Left ventricle myocardium inferior (tissue), 1 donor: Measurements from ENCODE around the gene CMPK1. TPM values are rescaled to one million over a fixed set of nuclear protein-coding genes. Genes with fewer than 3 reads are reported as not detected.

Experiments
- DNase-seq: peaks from one replicate; pipeline ENCODE4 v3.0.0-alpha.2; 2020
- H3K27ac ChIP-seq: fragments of 200-600 bp; replicated peaks from 2 replicates; pipeline ENCODE4 v1.8.0; 2021
- H3K27me3 ChIP-seq: fragments of 200-600 bp; 2 replicates; pipeline ENCODE4 v1.8.0; 2021; ENCODE audit warnings: low read depth
- H3K36me3 ChIP-seq: fragments of 200-600 bp; 2 replicates; pipeline ENCODE4 v1.8.0; 2021
- H3K4me1 ChIP-seq: fragments of 200-600 bp; 2 replicates; pipeline ENCODE4 v1.8.0; 2021
- H3K4me3 ChIP-seq: fragments of 200-600 bp; 2 replicates; pipeline ENCODE4 v1.8.0; 2021; ENCODE audit warnings: mild to moderate bottlenecking, moderate library complexity
- H3K9me3 ChIP-seq: fragments of 200-600 bp; replicated peaks from 2 replicates; pipeline ENCODE4 v1.8.0; 2021
- CTCF ChIP-seq: fragments of 200-600 bp; IDR thresholded peaks from 2 replicates; pipeline ENCODE4 v1.8.0; 2021; ENCODE audit warnings: antibody characterized with exemption, mild to moderate bottlenecking, borderline replicate concordance
- intact Hi-C: fragments of 100-400 bp; cut with micrococcal nuclease; formaldehyde crosslinking; loops from one replicate; pipeline ENCODE4 v1.11.0; 2022
- total RNA-seq: library from RNA; stranded (reverse); fragmentation: NEBNext Ultra II Directional; extraction: Animal tissue kit (Norgen Biotek cat#: 25700); gene quantifications from one replicate; pipeline ENCODE4 v1.2.1, GENCODE V29; 2021
- donor health status: DM: no; HTN: yes; CAD: no; lungs with severe emphysema.

The CMPK1 gene
- total RNA-seq, 1 donor from 2014 or later, result 78.2 TPM

- H3K36me3 ChIP-seq, result no peaks in the 10 kb centered on the region
- no peak for TF ChIP-seq CTCF
- intact Hi-C loops, result no loop called here
- peaks cover 48% of the 10 kb centered on the region for H3K27me3 ChIP-seq
- no peak for DNase-seq
- H3K27ac ChIP-seq, result no peak overlapping the region
- no peaks in the 10 kb centered on the region for H3K4me1 ChIP-seq
- no peaks in the 10 kb centered on the region for H3K9me3 ChIP-seq
- no peak overlapping the region for H3K4me3 ChIP-seq
Measured at GRCh38 chr1:47393141-47393540, 59.6 kb downstream of the CMPK1 start.

GRCh38 chr1:47395433-47395832 lies 61.8 kb downstream of the CMPK1 start:
- no peaks in the 10 kb centered on the region for H3K9me3 ChIP-seq
- intact Hi-C loops, result no loop called here
- H3K4me3 ChIP-seq, result no peak overlapping the region
- no peak for TF ChIP-seq CTCF
- peaks cover 70% of the 10 kb centered on the region for H3K27me3 ChIP-seq
- H3K36me3 ChIP-seq, result no peaks in the 10 kb centered on the region
- no peak overlapping the region for H3K27ac ChIP-seq
- DNase-seq, result no peak
- no peaks in the 10 kb centered on the region for H3K4me1 ChIP-seq

- Histone ChIP-seq H3K27me3 (peaks cover 83% of the 10 kb centered on the region), H3K36me3 (no peaks in the 10 kb centered on the region), H3K4me1 (no peaks in the 10 kb centered on the region), H3K4me3 (no peak overlapping the region), H3K9me3 (no peaks in the 10 kb centered on the region), H3K27ac (no peak overlapping the region)
- intact Hi-C loops, result no loop called here
- DNase-seq, result no peak
- TF ChIP-seq CTCF, result no peak
Measured at GRCh38 chr1:47396671-47397196, 63.1 kb downstream of the CMPK1 start.

DNA sequence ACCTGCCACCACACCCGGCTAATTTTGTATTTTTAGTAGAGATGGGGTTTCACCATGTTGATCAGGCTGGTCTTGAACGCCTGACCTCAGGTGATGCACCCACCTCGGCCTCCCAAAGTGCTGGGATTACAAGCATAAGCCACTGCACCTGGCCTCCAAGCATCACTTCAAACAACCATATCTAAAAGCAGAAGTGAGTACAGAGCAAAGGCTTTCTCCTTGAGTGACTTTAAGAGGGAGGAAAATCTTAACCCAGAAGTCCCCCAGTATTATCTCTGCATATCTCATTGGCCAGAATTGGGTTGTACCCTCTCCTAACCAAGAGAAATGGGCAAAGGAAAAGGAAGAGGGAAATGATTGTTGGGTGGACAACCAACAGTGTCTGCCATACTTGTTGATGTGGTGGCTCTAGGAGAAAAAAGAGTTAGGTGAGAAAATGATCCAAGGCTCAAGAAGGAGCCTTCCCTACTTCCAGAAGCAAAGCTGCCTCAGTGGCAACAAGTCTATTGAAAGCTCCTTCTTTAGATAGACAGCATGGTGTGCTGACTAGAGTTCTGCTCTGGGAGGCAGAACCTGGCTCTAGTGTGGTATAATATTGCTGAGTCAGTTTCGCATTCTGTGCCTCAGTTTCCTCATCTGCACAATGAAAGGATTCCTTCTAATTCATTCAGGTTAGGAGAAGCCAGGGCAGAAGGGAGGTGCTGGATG lies 65.7 kb downstream of the CMPK1 start:
- intact Hi-C loops, result no loop called here
- peaks cover 96% of the 10 kb centered on the region for H3K27me3 ChIP-seq

DNA sequence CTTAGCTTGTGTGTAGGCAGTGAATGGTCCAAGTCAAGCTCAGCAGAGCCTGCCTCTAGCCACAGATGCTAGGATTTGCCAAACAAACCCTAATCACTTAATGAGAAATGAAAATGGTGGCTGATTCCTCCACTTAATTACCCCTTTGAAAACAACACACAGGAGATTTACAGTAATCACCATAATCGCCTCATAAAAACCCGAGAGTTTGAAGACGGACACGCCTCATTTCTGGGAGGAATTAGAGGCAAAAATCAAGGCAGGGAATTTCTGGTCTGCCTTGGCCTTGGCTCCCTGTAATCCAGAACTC lies 66.2 kb downstream of the CMPK1 start:
- H3K4me3 ChIP-seq, result no peak overlapping the region
- no peaks in the 10 kb centered on the region for H3K9me3 ChIP-seq
- no peak for TF ChIP-seq CTCF
- no peak overlapping the region for H3K27ac ChIP-seq
- DNase-seq, result no peak
- H3K4me1 ChIP-seq, result no peaks in the 10 kb centered on the region
- peaks cover 95% of the 10 kb centered on the region for H3K27me3 ChIP-seq
- no peaks in the 10 kb centered on the region for H3K36me3 ChIP-seq
- intact Hi-C loops, result no loop called here

More for the DNA sequence above, 65.7 kb downstream of the CMPK1 start:
- Histone ChIP-seq H3K4me3 (no peak overlapping the region), H3K4me1 (no peaks in the 10 kb centered on the region), H3K36me3 (no peaks in the 10 kb centered on the region), H3K27ac (no peak overlapping the region), H3K9me3 (no peaks in the 10 kb centered on the region)
- DNase-seq, result no peak
- no peak for TF ChIP-seq CTCF
